GM23248 (cell line): ENCODE measurements around the gene UBAC2.

Source experiments
- EZH2 ChIP-seq: fragments of 200-600 bp; sonication (generic); IDR thresholded peaks from 2 replicates; pipeline ENCODE4 v1.6.1; 2018; ENCODE audit warnings: antibody characterized with exemption, mild to moderate bottlenecking; ENCODE audit not compliant: insufficient read depth, poor library complexity, severe bottlenecking
- EZH2phosphoT487 ChIP-seq: fragments of 200-600 bp; sonication (generic); IDR thresholded peaks from 2 replicates; pipeline ENCODE4 v1.6.1; 2018; ENCODE audit warnings: antibody characterized with exemption, moderate library complexity, mild to moderate bottlenecking, low read depth; ENCODE audit not compliant: insufficient read depth

- TF ChIP-seq EZH2, result no peak
- TF ChIP-seq EZH2phosphoT487, result no peak
Observed at GRCh38 chr13:99176309-99177276, 24.1 kb upstream of the UBAC2 start.
